ENCODE data around the gene PLEK2. TPM values are rescaled to one million over a fixed set of nuclear protein-coding genes. Genes with fewer than 3 reads are reported as not detected.

Gene PLEK2
- total and polyA plus RNA-seq, 4 donors: 0.77 to 1.6 (median 1.0) TPM; not detected in 1

DNA sequence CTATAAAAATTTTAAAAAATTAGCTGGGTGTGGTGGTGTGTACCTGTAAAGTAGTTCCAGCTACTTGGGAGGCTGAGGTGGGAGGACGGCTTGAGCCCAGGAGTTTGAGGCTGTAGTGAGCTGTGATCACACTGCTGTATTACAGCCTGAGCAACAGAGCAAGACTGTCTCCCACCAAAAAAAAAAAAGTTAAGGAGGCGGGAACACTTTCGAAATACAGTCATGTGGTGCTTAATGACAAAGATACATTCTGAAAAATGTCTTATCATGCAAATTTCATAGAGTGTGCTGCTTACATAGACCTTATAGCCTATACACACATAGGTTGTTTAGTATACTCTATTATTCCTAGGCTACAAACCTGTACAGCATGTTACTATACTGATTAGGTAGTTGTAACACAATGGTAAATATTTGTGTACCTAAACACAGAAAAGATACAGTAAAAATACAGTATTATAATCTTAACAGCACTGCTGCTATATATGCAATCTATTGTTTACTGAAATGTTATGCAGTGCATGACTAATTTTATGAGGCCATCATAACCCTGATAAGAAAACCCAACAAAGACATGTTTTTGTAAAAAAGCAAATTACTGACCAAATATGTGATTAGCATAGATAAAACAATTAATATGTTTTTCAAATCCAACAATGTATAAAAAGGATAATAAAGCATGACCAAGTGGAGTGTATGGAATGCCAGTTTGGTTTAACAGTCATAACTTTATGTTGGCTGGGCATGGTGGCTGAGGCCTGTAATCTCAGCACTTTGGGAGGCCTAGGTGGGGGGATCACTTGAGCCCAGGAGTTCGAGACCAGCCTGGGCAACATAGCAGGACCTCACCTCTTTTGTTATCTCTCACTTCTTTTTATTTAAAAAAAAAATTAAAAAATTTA, 40.5 kb downstream of the PLEK2 start:
- Histone ChIP-seq H3K36me3 (ENCODE audit: control insufficient read depth, insufficient read depth, low read length) (peaks cover 28% of the 10 kb centered on the region), H3K9me3 (ENCODE audit: control insufficient read depth, insufficient read depth, low read length) (no peaks in the 10 kb centered on the region), H3K27ac (ENCODE audit: low read depth, low read length) (no peak overlapping the region), H3K4me1 (ENCODE audit: control insufficient read depth, insufficient read depth, low read length) (no peaks in the 10 kb centered on the region), H3K27me3 (ENCODE audit: control insufficient read depth, insufficient read depth, low read length) (no peaks in the 10 kb centered on the region), H3K4me3 (ENCODE audit: low read depth, low read length) (no peak overlapping the region)
- DNase-seq (ENCODE audit: low read depth in 4 of 6, low spot score in 6 of 6): no peak
- WGBS (ENCODE audit: insufficient coverage): 100% methylated on average over 1 of the region's 4 CpGs

GRCh38 chr14:67370830-67371229, 41.1 kb downstream of the PLEK2 start:
- H3K27ac ChIP-seq (ENCODE audit: low read depth, low read length): no peak overlapping the region
- H3K9me3 ChIP-seq (ENCODE audit: control insufficient read depth, insufficient read depth, low read length): no peaks in the 10 kb centered on the region
- no peak for DNase-seq (ENCODE audit: low read depth in 4 of 6, low spot score in 6 of 6)
- H3K4me3 ChIP-seq (ENCODE audit: low read depth, low read length): no peak overlapping the region
- H3K36me3 ChIP-seq (ENCODE audit: control insufficient read depth, insufficient read depth, low read length): peaks cover 32% of the 10 kb centered on the region
- 100% methylated on average over 1 of the region's 5 CpGs for WGBS (ENCODE audit: insufficient coverage)
- H3K27me3 ChIP-seq (ENCODE audit: control insufficient read depth, insufficient read depth, low read length): no peaks in the 10 kb centered on the region
- no peaks in the 10 kb centered on the region for H3K4me1 ChIP-seq (ENCODE audit: control insufficient read depth, insufficient read depth, low read length)

GRCh38 chr14:67365476-67365875, 46.5 kb downstream of the PLEK2 start:
- no peaks in the 10 kb centered on the region for H3K9me3 ChIP-seq (ENCODE audit: control insufficient read depth, insufficient read depth, low read length)
- H3K36me3 ChIP-seq (ENCODE audit: control insufficient read depth, insufficient read depth, low read length): peaks cover 21% of the 10 kb centered on the region
- H3K4me3 ChIP-seq (ENCODE audit: low read depth, low read length): no peak overlapping the region
- no peak for DNase-seq (ENCODE audit: low read depth in 4 of 6, low spot score in 6 of 6)
- WGBS (ENCODE audit: insufficient coverage): no CpG with 5 or more reads among the region's 4 CpGs
- H3K4me1 ChIP-seq (ENCODE audit: control insufficient read depth, insufficient read depth, low read length): peaks cover 5% of the 10 kb centered on the region
- H3K27ac ChIP-seq (ENCODE audit: low read depth, low read length): no peak overlapping the region
- H3K27me3 ChIP-seq (ENCODE audit: control insufficient read depth, insufficient read depth, low read length): no peaks in the 10 kb centered on the region

DNA sequence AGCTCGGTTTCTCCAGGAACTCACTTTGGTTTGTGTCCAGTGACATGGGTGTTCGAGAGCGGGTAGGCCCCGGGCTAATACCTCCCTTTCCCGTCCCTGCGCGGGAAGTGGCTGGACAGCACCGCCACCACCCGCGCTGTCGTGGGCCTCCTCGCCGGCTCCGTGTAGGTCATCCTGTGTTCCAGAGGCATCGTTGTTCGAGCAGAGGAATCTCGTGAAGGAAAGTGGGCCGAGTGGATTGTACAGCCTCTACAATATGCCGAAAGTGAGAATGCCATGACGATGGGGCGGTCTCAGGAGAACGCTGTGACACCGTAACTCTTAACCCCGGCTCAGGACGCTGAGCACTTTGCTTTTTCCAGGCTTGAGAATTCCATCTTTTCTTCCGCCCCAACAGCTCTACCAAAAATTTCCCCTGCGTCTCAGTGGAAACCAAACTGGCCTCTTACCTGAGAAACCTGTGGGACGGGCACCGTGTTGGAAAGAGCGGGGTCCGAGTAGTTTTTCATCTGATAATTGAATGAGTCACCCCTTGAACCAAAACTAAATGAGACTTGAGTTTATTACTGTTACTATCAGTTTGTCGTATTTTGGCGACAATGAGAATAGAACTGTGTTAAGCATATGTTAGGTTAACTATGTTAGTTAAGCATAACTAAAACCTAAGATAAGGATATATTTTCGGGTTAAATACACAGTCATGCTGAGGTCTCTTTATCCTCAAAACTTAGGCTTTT, 51.3 kb downstream of the PLEK2 start:
- DNase-seq (ENCODE audit: low read depth in 4 of 6, low spot score in 6 of 6): no peak
- Histone ChIP-seq H3K4me1 (ENCODE audit: control insufficient read depth, insufficient read depth, low read length) (peaks cover 13% of the 10 kb centered on the region), H3K27ac (ENCODE audit: low read depth, low read length) (peak overlapping the region; percentile 87), H3K4me3 (ENCODE audit: low read depth, low read length) (peak overlapping the region; percentile 82), H3K9me3 (ENCODE audit: control insufficient read depth, insufficient read depth, low read length) (no peaks in the 10 kb centered on the region), H3K36me3 (ENCODE audit: control insufficient read depth, insufficient read depth, low read length) (peaks cover 2% of the 10 kb centered on the region), H3K27me3 (ENCODE audit: control insufficient read depth, insufficient read depth, low read length) (no peaks in the 10 kb centered on the region)
- under 1% methylated on average over 29 of the region's 34 CpGs for WGBS (ENCODE audit: insufficient coverage)

DNA sequence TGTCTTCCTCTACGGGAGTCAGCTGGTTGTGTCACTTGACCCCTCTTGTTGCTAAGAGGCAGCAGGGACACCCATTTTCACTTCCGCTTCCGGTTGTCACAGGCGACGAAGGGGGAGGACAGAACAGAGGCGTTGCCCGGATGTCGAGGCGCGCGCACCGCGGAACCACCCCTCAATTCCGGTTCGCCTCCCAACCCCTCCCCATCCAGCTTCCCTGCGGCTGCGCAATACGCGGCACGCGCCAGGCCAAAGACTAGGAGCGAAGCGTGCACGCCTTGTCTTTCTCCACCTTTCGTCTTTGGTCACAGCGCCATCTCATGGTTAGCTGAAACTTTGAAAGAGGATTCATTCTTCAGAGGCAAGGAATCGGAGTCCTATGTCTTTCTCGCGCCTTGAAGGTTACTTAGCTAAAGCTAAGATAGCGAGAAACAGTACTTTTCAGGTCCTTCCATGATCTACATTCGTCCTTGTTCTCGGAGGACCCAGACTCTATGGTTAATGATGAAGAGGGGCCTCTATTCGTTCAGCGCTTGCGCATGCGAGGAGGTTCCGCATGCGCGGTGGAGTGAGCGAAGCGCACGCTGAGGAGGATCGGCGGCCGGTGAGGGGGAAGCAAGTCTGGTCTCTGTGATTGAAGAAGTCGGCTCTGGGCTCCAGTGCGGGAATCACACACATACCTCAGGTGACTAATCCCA, 52.0 kb downstream of the PLEK2 start, which contains the start of the genes ATP6V1D and EIF2S1:
TSS of gene ATP6V1D (minus strand) at position 30 of the 695 bp plus-strand sequence. CDS start 106 bp downstream, outside the sequence.
TSS of gene EIF2S1 (plus strand) at position 554 of the 695 bp plus-strand sequence. CDS start 4,440 bp downstream, outside the sequence.
- H3K9me3 ChIP-seq (ENCODE audit: control insufficient read depth, insufficient read depth, low read length): no peaks in the 10 kb centered on the region
- peaks cover 2% of the 10 kb centered on the region for H3K36me3 ChIP-seq (ENCODE audit: control insufficient read depth, insufficient read depth, low read length)
- peak within 1 kb of the TSS; percentile 82 for H3K4me3 ChIP-seq (ENCODE audit: low read depth, low read length)
- H3K27me3 ChIP-seq (ENCODE audit: control insufficient read depth, insufficient read depth, low read length): no peaks in the 10 kb centered on the region
- DNase-seq (ENCODE audit: low read depth in 4 of 6, low spot score in 6 of 6): peak; percentile 98 to 100 (median 100)
- WGBS (ENCODE audit: insufficient coverage): under 1% methylated on average over 46 of the region's 47 CpGs
- H3K4me1 ChIP-seq (ENCODE audit: control insufficient read depth, insufficient read depth, low read length): peaks cover 13% of the 10 kb centered on the region
- peak within 1 kb of the TSS; percentile 91 for H3K27ac ChIP-seq (ENCODE audit: low read depth, low read length)

DNA sequence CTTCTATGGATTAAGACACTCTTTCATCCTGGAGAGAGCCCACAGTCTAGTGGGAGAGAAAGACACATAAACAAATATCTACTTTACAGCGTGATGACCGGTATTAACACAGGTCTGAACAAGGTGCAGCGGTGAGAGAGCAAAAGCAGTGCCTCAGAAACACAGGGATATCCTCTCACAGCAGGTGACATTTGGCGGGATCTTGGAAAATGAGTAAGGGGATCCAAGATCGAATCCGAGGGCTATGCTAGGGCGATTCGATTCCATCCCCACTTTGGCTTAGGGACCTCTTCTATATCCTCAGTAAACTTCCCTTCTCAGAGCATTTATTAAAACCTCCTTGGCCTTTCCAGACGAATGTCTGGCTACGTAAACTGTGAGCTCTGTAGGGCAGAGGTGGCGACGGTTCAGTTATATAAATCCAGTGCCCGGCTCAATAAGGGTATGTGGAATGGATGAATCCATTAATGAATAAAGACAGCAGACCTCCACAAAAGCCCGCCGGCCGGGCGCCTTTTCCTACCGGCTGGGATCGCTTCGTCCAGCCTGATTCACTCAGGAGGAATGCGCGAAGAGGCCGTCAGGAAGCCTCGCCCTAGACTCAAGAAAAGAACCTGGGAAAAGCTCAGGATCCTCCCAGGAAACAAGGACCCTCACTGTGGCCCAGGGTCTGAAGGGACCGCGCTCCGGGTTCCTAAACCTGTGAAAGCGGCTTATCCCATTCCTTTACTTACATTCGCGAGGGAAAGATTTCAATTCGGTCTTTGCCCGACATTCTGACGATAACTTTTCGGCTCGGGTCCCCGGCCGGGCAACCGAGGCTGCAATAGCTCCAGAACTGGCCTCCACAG, 52.8 kb downstream of the PLEK2 start:
- Histone ChIP-seq H3K9me3 (ENCODE audit: control insufficient read depth, insufficient read depth, low read length) (no peaks in the 10 kb centered on the region), H3K4me3 (ENCODE audit: low read depth, low read length) (peak overlapping the region; percentile 82), H3K36me3 (ENCODE audit: control insufficient read depth, insufficient read depth, low read length) (peaks cover 2% of the 10 kb centered on the region), H3K27ac (ENCODE audit: low read depth, low read length) (peak overlapping the region; percentile 91), H3K27me3 (ENCODE audit: control insufficient read depth, insufficient read depth, low read length) (no peaks in the 10 kb centered on the region), H3K4me1 (ENCODE audit: control insufficient read depth, insufficient read depth, low read length) (peaks cover 13% of the 10 kb centered on the region)
- WGBS (ENCODE audit: insufficient coverage): 1% methylated on average over 31 of the region's 38 CpGs
- no peak for DNase-seq (ENCODE audit: low read depth in 4 of 6, low spot score in 6 of 6)

DNA sequence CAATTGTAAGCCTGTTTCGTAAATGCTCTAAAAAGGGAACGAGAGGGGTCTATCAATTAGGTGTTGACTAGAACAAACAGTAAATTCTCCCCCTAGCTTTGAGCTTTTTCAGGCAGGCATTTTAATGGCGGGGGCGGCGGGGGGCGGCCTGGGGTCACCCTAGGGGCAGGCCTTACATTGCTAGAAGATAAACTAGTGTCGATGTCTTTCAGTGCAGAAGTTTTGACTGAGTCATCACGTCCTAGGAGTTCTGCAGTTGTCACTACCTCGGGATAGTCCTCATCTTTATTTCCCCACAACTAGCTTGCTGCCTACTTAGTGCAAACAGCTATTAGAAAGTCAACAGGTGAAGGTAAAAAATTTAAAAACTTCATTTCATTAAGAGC, 54.0 kb downstream of the PLEK2 start:
- WGBS (ENCODE audit: insufficient coverage): 36% methylated on average over 4 of the region's 9 CpGs

GRCh38 chr14:67357186-67357968, 54.6 kb downstream of the PLEK2 start:
- peaks cover 13% of the 10 kb centered on the region for H3K4me1 ChIP-seq (ENCODE audit: control insufficient read depth, insufficient read depth, low read length)

More for the DNA sequence above, 54.0 kb downstream of the PLEK2 start:
- no peak for DNase-seq (ENCODE audit: low read depth in 4 of 6, low spot score in 6 of 6)
- no peak overlapping the region for H3K4me3 ChIP-seq (ENCODE audit: low read depth, low read length)
- peaks cover 13% of the 10 kb centered on the region for H3K4me1 ChIP-seq (ENCODE audit: control insufficient read depth, insufficient read depth, low read length)
- no peaks in the 10 kb centered on the region for H3K9me3 ChIP-seq (ENCODE audit: control insufficient read depth, insufficient read depth, low read length)
- H3K36me3 ChIP-seq (ENCODE audit: control insufficient read depth, insufficient read depth, low read length): peaks cover 6% of the 10 kb centered on the region
- H3K27ac ChIP-seq (ENCODE audit: low read depth, low read length): no peak overlapping the region
- no peaks in the 10 kb centered on the region for H3K27me3 ChIP-seq (ENCODE audit: control insufficient read depth, insufficient read depth, low read length)

More at GRCh38 chr14:67357186-67357968, 54.6 kb downstream of the PLEK2 start:
- H3K9me3 ChIP-seq (ENCODE audit: control insufficient read depth, insufficient read depth, low read length): no peaks in the 10 kb centered on the region
- WGBS (ENCODE audit: insufficient coverage): 80% methylated on average over 1 of the region's 4 CpGs
- no peak overlapping the region for H3K4me3 ChIP-seq (ENCODE audit: low read depth, low read length)
- DNase-seq (ENCODE audit: low read depth in 4 of 6, low spot score in 6 of 6): no peak
- no peak overlapping the region for H3K27ac ChIP-seq (ENCODE audit: low read depth, low read length)
- H3K36me3 ChIP-seq (ENCODE audit: control insufficient read depth, insufficient read depth, low read length): peaks cover 6% of the 10 kb centered on the region
- H3K27me3 ChIP-seq (ENCODE audit: control insufficient read depth, insufficient read depth, low read length): no peaks in the 10 kb centered on the region

Measured in spinal cord (tissue), 10 donors.